A549 (cell line): ENCODE measurements around the gene CHAD.

Source experiments
- EP300 ChIP-seq, 2 experiments: fragments of >200 bp; sonication (Bioruptor Twin); formaldehyde crosslinking; IDR thresholded peaks; 2 replicates in 1 of 2; 3 replicates in 1 of 2; pipeline ENCODE4 v1.6.1; 2016 to 2017
- RCOR1 ChIP-seq: fragments of 150-350 bp; IDR thresholded peaks from 2 replicates; pipeline ENCODE4 v1.6.1; 2014; ENCODE audit warnings: antibody characterized with exemption, low read length, low read depth
- TF ChIP-seq, protein P1 (sequence below): fragments of >200 bp; sonication (Bioruptor Twin); formaldehyde crosslinking; IDR thresholded peaks from 2 replicates; pipeline ENCODE4 v1.6.1; 2016
- TF ChIP-seq, protein P2 (sequence below): fragments of >200 bp; sonication (Bioruptor Twin); formaldehyde crosslinking; IDR thresholded peaks from 3 replicates; pipeline ENCODE4 v1.5.1; 2016

DNA sequence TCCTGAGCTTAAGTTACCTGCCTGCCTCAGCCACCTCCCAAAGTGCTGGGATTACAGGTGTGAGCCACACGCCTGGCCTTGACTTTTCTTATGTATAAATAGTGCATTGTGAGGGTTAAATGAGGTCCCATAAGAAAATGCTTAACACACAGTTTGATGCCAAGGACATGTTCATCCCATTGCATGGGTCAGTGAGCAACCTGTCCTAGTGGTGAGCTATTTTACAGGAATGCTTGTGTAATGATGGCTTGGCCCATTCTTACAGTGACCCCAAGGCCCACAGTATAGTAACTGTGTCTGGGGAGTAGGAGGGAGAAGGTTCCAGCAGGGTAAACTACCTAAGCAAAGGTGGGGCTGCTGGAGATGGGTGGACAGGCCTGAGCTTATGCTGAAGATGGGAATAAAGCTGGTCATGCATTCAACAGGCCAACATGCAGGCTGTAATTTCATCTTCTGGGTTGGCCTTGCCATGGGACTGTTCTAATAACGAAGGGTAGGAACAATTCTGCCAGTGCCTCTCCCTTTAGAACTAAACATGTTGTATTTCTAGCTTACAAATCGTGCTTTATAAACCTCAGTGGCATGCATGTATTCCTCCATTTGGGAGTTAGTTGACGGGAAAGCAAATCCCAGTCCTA, 36.4 kb downstream of the CHAD start:
- TF ChIP-seq, protein P1, sequence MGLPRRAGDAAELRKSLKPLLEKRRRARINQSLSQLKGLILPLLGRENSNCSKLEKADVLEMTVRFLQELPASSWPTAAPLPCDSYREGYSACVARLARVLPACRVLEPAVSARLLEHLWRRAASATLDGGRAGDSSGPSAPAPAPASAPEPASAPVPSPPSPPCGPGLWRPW = no peak
- TF ChIP-seq EP300 (IDR thresholded peaks at IDR 0.05) (no peak), RCOR1 (no peak)
- TF ChIP-seq, protein P2, sequence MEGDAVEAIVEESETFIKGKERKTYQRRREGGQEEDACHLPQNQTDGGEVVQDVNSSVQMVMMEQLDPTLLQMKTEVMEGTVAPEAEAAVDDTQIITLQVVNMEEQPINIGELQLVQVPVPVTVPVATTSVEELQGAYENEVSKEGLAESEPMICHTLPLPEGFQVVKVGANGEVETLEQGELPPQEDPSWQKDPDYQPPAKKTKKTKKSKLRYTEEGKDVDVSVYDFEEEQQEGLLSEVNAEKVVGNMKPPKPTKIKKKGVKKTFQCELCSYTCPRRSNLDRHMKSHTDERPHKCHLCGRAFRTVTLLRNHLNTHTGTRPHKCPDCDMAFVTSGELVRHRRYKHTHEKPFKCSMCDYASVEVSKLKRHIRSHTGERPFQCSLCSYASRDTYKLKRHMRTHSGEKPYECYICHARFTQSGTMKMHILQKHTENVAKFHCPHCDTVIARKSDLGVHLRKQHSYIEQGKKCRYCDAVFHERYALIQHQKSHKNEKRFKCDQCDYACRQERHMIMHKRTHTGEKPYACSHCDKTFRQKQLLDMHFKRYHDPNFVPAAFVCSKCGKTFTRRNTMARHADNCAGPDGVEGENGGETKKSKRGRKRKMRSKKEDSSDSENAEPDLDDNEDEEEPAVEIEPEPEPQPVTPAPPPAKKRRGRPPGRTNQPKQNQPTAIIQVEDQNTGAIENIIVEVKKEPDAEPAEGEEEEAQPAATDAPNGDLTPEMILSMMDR = no peak
